Nephron progenitor cell (in vitro differentiated cells): ENCODE measurements around the gene SHROOM2.
A peak's percentile ranks its signal among the peaks of the same experiment; 100 is the strongest.

ENCODE experiments used
- DNase-seq: peaks from one replicate; pipeline ENCODE4 v3.0.0; 2021
- H3K27ac Mint-ChIP-seq: 2 replicates; pipeline ENCODE4 v1.8.0; 2021; ENCODE audit warnings: mild to moderate bottlenecking, moderate library complexity, mixed read lengths
- H3K27me3 Mint-ChIP-seq: 2 replicates; pipeline ENCODE4 v1.8.0; 2021; ENCODE audit warnings: mild to moderate bottlenecking, low read depth, mixed read lengths; ENCODE audit not compliant: poor library complexity
- H3K36me3 Mint-ChIP-seq: 2 replicates; pipeline ENCODE4 v1.8.0; 2021; ENCODE audit warnings: low read depth, mixed read lengths
- H3K4me1 Mint-ChIP-seq: 2 replicates; pipeline ENCODE4 v1.8.0; 2021; ENCODE audit warnings: mixed read lengths
- H3K4me3 Mint-ChIP-seq: 2 replicates; pipeline ENCODE4 v1.8.0; 2021; ENCODE audit warnings: mild to moderate bottlenecking, moderate library complexity, mixed read lengths
- H3K9me3 Mint-ChIP-seq: 2 replicates; pipeline ENCODE4 v1.8.0; 2021; ENCODE audit warnings: mild to moderate bottlenecking, moderate library complexity, mixed read lengths
- TF ChIP-seq, protein P1 (sequence below): fragments of 200-600 bp; sonication (generic); IDR thresholded peaks from 2 replicates; pipeline ENCODE4 v1.5.0; 2021; ENCODE audit warnings: antibody characterized with exemption

SHROOM2 gene

DNA sequence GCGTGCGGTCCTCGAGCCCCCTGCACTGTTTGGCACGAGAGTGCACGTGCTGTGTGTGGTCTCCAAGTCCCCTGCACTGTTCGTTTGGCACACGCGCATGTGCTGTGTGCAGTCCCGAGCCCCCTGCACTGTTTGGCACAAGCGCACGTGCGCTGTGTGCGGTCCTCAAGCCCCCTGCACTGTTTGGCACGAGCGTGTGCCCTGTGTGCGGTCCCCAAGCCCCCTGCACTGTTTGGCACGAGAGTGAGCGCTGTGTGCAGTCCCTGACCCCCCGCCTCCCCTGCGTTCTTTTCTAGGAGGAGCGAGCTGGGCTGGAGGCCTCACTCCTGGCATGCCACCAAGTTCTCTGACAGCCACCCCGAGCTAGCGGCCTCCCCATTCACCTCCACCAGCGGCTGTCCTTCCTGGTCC, 104.5 kb downstream of the SHROOM2 start:
- no peak for DNase-seq
- Mint-ChIP-seq H3K27me3 (no peaks in the 10 kb centered on the region), H3K4me3 (no peak overlapping the region), H3K4me1 (peaks cover 7% of the 10 kb centered on the region), H3K27ac (no peak overlapping the region), H3K9me3 (peaks cover 46% of the 10 kb centered on the region), H3K36me3 (peaks cover 5% of the 10 kb centered on the region)
- TF ChIP-seq, protein P1, sequence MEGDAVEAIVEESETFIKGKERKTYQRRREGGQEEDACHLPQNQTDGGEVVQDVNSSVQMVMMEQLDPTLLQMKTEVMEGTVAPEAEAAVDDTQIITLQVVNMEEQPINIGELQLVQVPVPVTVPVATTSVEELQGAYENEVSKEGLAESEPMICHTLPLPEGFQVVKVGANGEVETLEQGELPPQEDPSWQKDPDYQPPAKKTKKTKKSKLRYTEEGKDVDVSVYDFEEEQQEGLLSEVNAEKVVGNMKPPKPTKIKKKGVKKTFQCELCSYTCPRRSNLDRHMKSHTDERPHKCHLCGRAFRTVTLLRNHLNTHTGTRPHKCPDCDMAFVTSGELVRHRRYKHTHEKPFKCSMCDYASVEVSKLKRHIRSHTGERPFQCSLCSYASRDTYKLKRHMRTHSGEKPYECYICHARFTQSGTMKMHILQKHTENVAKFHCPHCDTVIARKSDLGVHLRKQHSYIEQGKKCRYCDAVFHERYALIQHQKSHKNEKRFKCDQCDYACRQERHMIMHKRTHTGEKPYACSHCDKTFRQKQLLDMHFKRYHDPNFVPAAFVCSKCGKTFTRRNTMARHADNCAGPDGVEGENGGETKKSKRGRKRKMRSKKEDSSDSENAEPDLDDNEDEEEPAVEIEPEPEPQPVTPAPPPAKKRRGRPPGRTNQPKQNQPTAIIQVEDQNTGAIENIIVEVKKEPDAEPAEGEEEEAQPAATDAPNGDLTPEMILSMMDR = no peak

DNA sequence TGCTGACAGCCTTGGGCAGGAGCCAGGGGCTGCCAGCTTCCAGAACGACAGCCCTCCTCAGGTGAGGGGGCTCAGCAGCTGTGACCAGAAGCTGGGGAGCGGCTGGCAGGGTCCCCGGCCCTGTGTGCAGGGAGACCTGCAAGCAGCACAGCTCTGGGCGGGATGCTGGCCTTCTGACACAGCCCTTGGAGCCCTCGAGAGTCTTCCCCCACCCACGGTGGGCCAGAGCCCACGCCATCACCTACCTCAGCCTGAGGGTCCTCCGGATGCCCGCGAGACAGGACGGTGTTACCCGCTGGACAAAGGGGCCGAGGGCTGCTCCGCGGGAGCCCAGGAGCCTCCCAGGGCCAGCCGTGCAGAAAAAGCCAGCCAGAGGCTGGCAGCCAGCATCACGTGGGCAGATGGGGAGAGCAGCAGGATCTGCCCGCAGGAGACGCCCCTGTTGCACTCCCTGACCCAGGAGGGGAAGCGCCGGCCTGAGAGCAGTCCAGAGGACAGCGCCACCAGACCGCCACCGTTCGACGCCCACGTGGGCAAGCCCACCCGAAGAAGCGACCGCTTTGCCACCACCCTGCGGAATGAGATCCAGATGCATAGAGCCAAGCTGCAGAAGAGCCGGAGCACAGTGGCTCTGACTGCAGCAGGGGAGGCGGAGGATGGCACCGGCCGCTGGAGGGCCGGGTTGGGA, 109.1 kb downstream of the SHROOM2 start:
- no peak for DNase-seq
- no peak overlapping the region for H3K4me3 Mint-ChIP-seq
- peaks cover 9% of the 10 kb centered on the region for H3K36me3 Mint-ChIP-seq
- peaks cover 5% of the 10 kb centered on the region for H3K27me3 Mint-ChIP-seq
- TF ChIP-seq, protein P1 = no peak
- H3K9me3 Mint-ChIP-seq = peaks cover 33% of the 10 kb centered on the region
- peaks cover 28% of the 10 kb centered on the region for H3K4me1 Mint-ChIP-seq
- H3K27ac Mint-ChIP-seq = no peak overlapping the region

GRCh38 chrX:9897761-9898161, 111.5 kb downstream of the SHROOM2 start:
- Mint-ChIP-seq H3K4me3 (no peak overlapping the region), H3K4me1 (peaks cover 40% of the 10 kb centered on the region)
- TF ChIP-seq, protein P1 = no peak

DNA sequence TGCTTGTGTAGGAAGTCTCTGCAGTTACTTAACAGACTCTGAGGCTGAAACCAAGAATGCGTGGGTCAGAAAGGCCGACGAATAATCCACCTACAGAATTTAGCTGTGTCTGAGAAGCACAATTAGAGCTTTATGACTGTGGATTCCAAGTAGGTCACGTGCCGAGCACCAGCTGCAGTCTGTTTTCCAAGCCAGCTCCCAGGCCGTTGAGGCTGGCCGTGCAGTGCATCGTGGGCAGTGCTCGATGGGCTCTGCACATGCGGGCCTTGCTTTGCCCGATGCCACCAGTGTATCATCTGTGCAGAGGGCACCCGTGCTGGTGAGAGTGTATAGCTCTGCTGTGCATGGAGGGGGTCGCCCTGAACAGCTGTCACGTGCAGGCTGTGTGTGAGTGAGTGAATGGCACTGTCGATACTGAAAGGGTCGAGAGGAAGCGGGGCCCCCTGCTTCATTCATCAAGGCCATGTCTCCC, 113.4 kb downstream of the SHROOM2 start:
- peak; percentile 24 for DNase-seq
- Mint-ChIP-seq H3K4me3 (no peak overlapping the region), H3K9me3 (peaks cover 45% of the 10 kb centered on the region), H3K27ac (no peak overlapping the region), H3K27me3 (peaks cover 5% of the 10 kb centered on the region), H3K4me1 (peaks cover 47% of the 10 kb centered on the region), H3K36me3 (peaks cover 8% of the 10 kb centered on the region)
- TF ChIP-seq, protein P1 = no peak

More at GRCh38 chrX:9897761-9898161, 111.5 kb downstream of the SHROOM2 start:
- Mint-ChIP-seq H3K27me3 (peaks cover 5% of the 10 kb centered on the region), H3K27ac (peak overlapping the region; percentile 84), H3K36me3 (peaks cover 9% of the 10 kb centered on the region), H3K9me3 (peaks cover 39% of the 10 kb centered on the region)
- DNase-seq = no peak

DNA sequence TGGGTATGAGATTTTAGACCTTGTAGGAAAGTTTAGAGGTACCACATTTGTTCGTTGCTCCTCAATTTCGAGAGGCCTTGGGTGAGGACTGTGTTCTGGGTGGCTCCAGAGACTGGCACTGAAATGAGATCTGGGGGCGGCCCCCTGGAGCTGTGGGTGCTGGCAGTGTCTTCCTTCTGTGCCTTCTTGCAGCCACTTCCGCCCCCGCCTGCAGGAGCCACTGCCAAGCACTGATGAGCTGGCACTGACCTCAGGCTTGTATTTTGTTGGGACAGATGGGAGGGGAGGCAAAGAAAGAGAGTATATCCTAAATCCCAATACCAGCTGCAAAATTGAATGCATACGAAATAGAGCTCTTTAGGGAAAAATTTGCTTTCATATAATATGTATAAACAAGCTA, 116.4 kb downstream of the SHROOM2 start:
- no peak for DNase-seq
- Mint-ChIP-seq H3K9me3 (peaks cover 47% of the 10 kb centered on the region), H3K27ac (no peak overlapping the region), H3K27me3 (peaks cover 5% of the 10 kb centered on the region), H3K36me3 (peaks cover 8% of the 10 kb centered on the region), H3K4me1 (peaks cover 46% of the 10 kb centered on the region), H3K4me3 (no peak overlapping the region)
- TF ChIP-seq, protein P1 = no peak

GRCh38 chrX:9903146-9903545, 116.9 kb downstream of the SHROOM2 start:
- TF ChIP-seq, protein P1 = no peak
- H3K4me3 Mint-ChIP-seq = no peak overlapping the region
- no peak for DNase-seq
- peaks cover 5% of the 10 kb centered on the region for H3K27me3 Mint-ChIP-seq
- H3K4me1 Mint-ChIP-seq = peaks cover 41% of the 10 kb centered on the region
- H3K36me3 Mint-ChIP-seq = peaks cover 4% of the 10 kb centered on the region
- no peak overlapping the region for H3K27ac Mint-ChIP-seq
- peaks cover 49% of the 10 kb centered on the region for H3K9me3 Mint-ChIP-seq
